GM21717 (cell line): ENCODE measurements around the gene BABAM2.

Source experiments
- ATAC-seq: cut with Tn5 transposase; IDR thresholded peaks from one replicate; pipeline ENCODE4 v1.9.1; 2021; ENCODE audit warnings: mild to moderate bottlenecking, moderate library complexity; ENCODE audit not compliant: unreplicated experiment

BABAM2 gene

GRCh38 chr2:28296243-28296642, 405.7 kb downstream of the BABAM2 start:
- no peak for ATAC-seq

- no peak for ATAC-seq
Measured at GRCh38 chr2:28296904-28297303, 406.4 kb downstream of the BABAM2 start.

- ATAC-seq, result no peak
Measured at GRCh38 chr2:28297531-28297930, 407.0 kb downstream of the BABAM2 start.

- ATAC-seq, result no peak
Measured at GRCh38 chr2:28298406-28298805, 407.9 kb downstream of the BABAM2 start.

GRCh38 chr2:28300485-28301341, 410.2 kb downstream of the BABAM2 start:
- no peak for ATAC-seq

- no peak for ATAC-seq
Measured at GRCh38 chr2:28305202-28305601, 414.7 kb downstream of the BABAM2 start.

GRCh38 chr2:28310107-28310506, 419.6 kb downstream of the BABAM2 start:
- no peak for ATAC-seq

- no peak for ATAC-seq
Measured at GRCh38 chr2:28311660-28312249, 421.2 kb downstream of the BABAM2 start.

GRCh38 chr2:28312307-28313219, 422.0 kb downstream of the BABAM2 start:
- ATAC-seq, result no peak

- ATAC-seq, result no peak
Measured at GRCh38 chr2:28313220-28313784, 422.8 kb downstream of the BABAM2 start.

GRCh38 chr2:28314968-28315367, 424.4 kb downstream of the BABAM2 start:
- ATAC-seq, result no peak

- ATAC-seq, result no peak
Measured at GRCh38 chr2:28316546-28317335, 426.2 kb downstream of the BABAM2 start.

GRCh38 chr2:28317390-28317789, 426.9 kb downstream of the BABAM2 start:
- ATAC-seq, result no peak

- no peak for ATAC-seq
Measured at GRCh38 chr2:28318023-28318422, 427.5 kb downstream of the BABAM2 start.

GRCh38 chr2:28318462-28319117, 428.1 kb downstream of the BABAM2 start:
- ATAC-seq, result no peak

GRCh38 chr2:28319118-28320008, 428.8 kb downstream of the BABAM2 start:
- ATAC-seq, result no peak

GRCh38 chr2:28320009-28320365, 429.5 kb downstream of the BABAM2 start:
- ATAC-seq, result no peak

- ATAC-seq, result no peak
Measured at GRCh38 chr2:28320371-28320770, 429.8 kb downstream of the BABAM2 start.

GRCh38 chr2:28321426-28321825, 430.9 kb downstream of the BABAM2 start:
- no peak for ATAC-seq
